Globus pallidus (tissue), 1 donor: ENCODE results near the gene RUNDC3A.
"Not testable (repeated sequence)": the region's sequence is repeated elsewhere in the genome, so short reads cannot be mapped to it uniquely, and the experiment has no call there.

ENCODE experiments used
- DNase-seq: peaks from one replicate; pipeline ENCODE4 v3.0.0-alpha.2; 2015; ENCODE audit warnings: low spot score

The RUNDC3A gene

DNA sequence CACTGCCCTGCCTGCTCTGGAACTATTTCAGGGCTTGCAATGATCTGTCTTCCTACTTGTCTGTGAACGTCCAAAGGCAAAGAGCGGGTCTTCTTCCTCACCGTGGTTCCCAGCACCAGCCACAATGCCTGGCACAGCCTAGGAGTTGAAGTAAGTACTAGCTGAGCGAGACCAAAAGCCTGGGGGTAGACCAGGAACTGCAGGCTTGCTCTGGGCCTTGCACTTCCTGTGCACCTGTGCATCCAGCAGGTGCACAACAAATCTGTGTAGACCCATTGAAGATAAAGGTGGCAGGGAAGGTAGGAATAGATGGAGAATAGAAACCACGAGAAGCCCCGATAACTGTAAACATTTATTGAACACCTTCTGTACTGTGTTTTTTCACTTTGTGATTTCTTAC, 50.6 kb downstream of the RUNDC3A start:
- DNase-seq: no peak

DNA sequence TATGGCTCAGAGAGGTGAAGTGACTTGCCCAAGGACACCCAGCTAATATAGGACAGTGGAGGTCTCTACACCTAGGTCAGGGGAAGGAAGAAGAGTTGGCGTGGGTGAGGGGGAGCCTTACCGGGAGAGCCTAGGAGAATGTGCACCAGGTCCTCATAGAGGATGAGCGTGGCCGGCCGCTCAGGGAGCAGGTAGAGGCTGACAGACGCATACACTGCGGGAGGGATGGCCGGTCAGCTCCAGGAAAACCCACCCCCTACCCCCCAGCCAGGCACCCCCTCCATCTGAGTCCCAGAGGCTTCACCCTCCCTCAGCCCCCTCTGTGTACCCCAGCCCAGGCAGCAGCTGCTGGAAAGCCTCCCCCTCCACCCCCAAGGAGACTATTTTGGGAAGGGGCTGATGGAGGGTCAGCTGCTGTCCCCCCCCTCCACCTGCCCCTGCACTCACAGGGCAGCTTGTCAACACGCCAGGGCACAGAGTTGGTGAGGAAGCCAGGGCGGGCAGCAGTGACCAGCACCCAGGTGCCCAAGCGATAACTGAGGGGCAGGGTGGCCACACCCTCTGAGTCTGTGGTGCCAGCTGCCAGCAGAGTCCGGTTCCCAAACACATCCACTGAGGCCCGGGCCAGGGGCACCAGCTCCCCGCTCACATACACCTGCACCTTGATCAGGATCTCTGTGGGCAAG, 51.2 kb downstream of the RUNDC3A start:
- no peak for DNase-seq

DNA sequence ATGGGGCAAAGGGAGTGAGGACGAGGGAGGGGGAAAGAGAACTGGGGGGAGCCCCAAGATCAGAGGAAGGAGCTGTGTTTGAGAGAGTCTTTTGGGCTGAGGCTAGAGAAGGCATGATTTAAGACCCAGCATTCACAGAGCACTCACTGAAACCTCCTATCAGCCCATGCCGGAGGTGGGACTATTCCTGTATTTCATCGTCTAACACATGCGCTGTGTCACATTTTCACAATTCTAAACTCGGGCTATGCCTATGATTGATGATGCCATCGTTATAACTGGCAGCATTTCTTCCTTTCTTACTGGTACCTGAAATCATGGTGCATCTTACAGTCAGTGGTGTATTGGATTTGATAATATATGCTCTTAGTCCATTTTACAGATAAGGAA, 51.7 kb downstream of the RUNDC3A start:
- no peak for DNase-seq

DNA sequence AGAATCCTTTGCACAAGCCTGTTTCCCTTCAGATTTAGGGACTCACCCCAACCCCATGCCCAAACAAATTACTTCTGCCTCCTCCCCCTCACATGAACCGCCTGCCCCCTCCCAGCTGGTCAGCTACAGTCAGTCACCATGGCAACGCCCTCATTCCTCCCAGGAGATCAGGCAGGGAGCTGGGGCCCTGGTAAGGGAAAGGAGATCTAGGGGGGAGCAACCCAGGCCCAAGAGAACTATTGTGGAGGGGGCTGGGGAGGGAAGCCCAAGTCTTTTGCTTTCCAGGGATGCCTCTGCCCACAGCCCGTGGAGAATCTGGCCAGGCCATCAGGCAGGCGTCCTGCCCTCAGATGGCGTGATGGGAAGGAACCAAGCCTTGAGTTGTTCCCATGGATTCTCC, 52.4 kb downstream of the RUNDC3A start:
- DNase-seq: no peak

DNA sequence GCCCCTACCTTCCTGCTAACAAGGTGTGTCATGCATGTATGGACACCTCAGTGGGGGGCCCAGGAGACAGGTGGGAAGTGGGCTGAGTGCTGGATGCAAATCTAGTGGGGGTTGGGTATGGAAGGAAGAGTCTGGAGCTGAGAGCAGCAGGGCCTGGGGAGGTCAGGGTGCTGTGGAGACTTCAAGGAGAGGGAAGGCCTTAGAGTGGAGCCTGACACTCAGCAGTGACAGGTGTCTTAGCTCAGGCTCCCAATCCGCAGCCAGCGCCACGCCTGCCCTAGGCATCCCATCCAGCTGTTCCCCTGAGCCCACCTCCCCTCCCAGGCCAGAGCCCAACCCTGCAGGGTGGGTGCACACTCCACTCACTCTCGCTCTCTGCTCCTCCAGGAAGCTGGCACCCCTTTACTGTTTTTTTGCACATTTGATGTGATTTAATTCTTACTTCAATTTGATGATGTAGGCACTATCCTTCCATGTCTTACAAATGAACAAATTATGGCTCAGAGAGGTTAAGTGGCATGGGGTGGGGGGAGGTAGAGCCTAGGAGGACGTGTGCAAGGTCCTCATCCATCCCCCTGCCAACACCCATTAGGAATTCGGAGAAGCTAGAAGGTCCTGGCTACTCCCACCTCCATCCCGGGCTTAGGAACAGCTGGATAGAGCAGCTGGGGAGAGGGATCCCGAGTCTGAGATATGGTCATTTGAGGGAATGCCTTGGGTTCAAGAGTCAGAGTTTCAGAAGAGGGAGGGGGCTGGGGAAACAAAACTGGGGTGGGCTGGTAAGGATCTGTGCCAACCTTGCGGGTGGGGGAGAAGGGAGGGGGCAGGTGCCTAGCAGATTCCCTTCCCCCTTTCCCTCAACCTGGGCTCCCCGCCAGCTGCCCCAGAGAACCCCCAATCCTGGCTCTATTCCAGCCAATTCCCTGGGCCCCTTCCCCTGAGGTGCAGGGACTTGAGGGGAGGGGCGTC, 53.2 kb downstream of the RUNDC3A start:
- no peak for DNase-seq

GRCh38 chr17:44362459-44362948, 54.1 kb downstream of the RUNDC3A start:
- no peak for DNase-seq

DNA sequence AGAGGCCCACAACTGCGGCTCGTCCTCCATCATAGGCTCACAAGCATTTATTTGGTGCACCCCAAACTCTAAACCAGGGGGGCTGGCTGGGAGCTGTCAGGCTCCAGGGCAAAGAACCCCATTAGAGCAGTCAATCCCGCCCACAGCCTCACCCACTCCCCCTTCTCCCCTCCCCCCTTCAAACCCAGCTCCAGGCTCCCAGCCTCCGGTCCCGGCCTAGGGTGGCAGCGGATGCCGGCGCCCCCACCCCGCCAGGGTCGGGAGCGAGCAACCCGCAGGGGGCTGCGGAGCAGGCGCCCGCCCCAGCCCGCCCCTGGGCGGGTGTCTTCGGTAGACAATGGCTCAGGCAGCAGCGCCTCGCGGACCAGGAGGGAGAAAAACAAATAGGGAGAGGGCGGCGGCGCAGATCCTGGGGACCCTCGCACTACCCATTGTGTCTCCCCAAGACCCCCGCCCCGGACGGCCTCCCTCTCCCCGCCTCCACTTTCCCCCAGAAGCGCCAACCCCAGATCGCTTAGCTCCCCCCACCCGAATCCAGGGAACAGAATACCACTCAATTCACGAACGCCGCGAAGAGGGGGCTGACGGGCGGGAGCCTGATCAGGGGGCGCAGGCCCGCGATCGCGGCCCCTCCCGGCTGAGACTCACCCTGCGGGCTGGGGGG, 54.7 kb downstream of the RUNDC3A start:
- no peak for DNase-seq

GRCh38 chr17:44363613-44364159, 55.3 kb downstream of the RUNDC3A start, which contains the start of gene FAM171A2:
Gene FAM171A2 (minus strand): TSS chr17:44363853. CDS start chr17:44363714, 139 bp downstream.
- no peak for DNase-seq

- DNase-seq: not testable (repeated sequence)
Observed at GRCh38 chr17:44365051-44365450, 56.6 kb downstream of the RUNDC3A start.

DNA sequence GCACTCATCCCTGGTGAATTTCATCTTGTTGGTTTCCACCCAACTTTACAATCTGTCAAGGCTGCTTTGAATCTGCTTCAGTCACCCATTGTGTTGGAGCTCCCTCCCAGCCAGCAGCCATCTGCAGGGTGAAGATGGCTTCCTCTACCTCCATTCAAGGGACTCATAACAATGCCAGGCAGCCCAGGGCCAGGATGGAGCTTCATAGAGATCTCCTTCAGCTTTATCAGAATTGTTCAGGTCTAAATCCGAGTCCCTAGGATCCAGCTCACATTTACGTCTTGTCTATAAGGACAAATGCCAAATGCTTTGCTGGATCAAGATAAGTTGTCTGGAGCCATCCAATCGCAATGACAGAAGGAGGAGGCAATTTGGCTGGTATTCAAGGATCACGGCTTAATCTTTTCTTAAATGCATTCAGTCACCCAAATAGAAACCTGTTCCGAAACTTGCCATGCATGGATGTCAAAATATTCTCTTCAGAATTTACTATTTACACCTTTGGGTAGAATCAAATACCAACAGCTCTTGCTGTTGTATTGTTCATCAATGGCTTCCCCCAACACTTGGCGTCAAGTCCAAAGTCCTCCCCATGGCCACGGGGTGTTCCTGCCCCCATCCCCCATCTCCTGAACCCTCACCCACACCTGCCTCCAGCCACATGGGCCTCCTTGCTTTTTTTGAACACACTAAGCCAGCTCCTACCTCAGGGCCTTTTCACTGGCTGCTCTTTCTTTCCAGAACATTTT, 59.0 kb downstream of the RUNDC3A start:
- no peak for DNase-seq
